ENCODE data around the gene TTYH2. TPM values are rescaled to one million over a fixed set of nuclear protein-coding genes. Genes with fewer than 3 reads are reported as not detected.

Gene TTYH2
- polyA plus RNA-seq, 1 of the 3 experiments (the other 2 are of a cell fraction): 16.1 TPM

DNA sequence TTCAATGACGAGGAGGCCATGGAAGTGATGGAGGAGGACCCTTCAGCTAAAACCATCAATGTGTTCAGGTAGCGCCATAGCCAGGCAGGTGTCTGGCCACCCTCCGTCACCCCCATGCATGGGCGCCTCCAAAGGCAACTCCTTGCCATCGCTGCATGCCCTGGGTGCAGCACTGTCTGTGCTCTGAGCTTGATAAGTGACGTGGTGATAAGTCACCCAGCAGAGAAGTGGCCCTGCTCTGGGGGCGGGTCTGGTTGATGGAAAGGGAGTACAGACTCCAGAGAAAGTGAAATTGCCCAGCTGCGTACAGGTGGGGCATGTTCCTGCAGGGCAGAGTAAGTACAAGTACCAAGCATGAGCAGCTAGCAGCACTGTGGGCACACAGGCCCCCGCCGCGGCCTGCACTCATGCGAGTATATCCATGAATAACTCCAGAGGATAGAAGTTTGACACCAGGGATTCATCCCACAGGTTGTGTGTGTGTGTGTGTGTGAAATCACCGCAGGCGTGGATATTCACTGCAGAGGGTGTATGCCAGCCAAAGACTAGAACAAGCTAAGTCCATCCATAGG is 73.7 kb downstream of the TTYH2 start:
- no peak for DNase-seq
- POLR2A ChIA-PET: interaction anchor here (0.6 kb wide), 1 partner anchor 27 kb away, joined by 3 read pairs; no protein-coding TSS in a partner anchor
- H3K27me3 ChIP-seq (ENCODE audit: insufficient read depth): no peaks in the 10 kb centered on the region
- 52% methylated on average over 14 of the region's 14 CpGs for WGBS (ENCODE audit: low lambda C conversion rate)
- CTCF ChIA-PET: interaction anchor here (0.7 to 9.6 kb wide), 6 partner anchors 11 to 171 kb away, joined by 3 to 93 read pairs (median 4); no protein-coding TSS in a partner anchor
- no peak overlapping the region for H2AFZ ChIP-seq (ENCODE audit: low read depth)
- no peak overlapping the region for H3K4me2 ChIP-seq
- no peaks in the 10 kb centered on the region for H4K20me1 ChIP-seq (ENCODE audit: insufficient read depth)
- no peaks in the 10 kb centered on the region for H3K79me2 ChIP-seq (ENCODE audit: insufficient read depth)
- H3K9me2 ChIP-seq: no peaks in the 10 kb centered on the region
- no peaks in the 10 kb centered on the region for H3F3A ChIP-seq (replicated peaks; ENCODE audit: insufficient read depth)
- H3K4me1 ChIP-seq (ENCODE audit: control insufficient read depth in 1 of 2, insufficient read depth in 2 of 2, low read depth in 1 of 2, low read length in 1 of 2): no peaks in the 10 kb centered on the region
- H3K36me3 ChIP-seq (replicated peaks in 1 of 2; ENCODE audit: control insufficient read depth in 1 of 2, insufficient read depth in 2 of 2, low read length in 1 of 2): no peaks in the 10 kb centered on the region
- H3K27ac ChIP-seq (ENCODE audit: low read depth in 2 of 2, low read length in 1 of 2): no peak overlapping the region
- no peak for TF ChIP-seq NRF1 (IDR thresholded peaks at IDR 0.05; ENCODE audit: low read depth, low read length)
- TF ChIP-seq TAF1 (IDR thresholded peaks at IDR 0.05; ENCODE audit: borderline replicate concordance, low read depth, low read length): no peak
- no peak for TF ChIP-seq ELF1 (IDR thresholded peaks at IDR 0.05)
- no peak for TF ChIP-seq CTCF (IDR thresholded peaks at IDR 0.05)
- TF ChIP-seq GABPA (IDR thresholded peaks at IDR 0.05; ENCODE audit: low read depth): no peak
- no peak for TF ChIP-seq TCF12 (IDR thresholded peaks at IDR 0.05)
- no peak for TF ChIP-seq YY1 (IDR thresholded peaks at IDR 0.05; ENCODE audit: low read depth)
- TF ChIP-seq POLR2AphosphoS5 (IDR thresholded peaks at IDR 0.05; ENCODE audit: low read depth, low read length): no peak
- no peak for TF ChIP-seq TEAD4 (IDR thresholded peaks at IDR 0.05; ENCODE audit: borderline replicate concordance, insufficient read depth)
- TF ChIP-seq FOXJ3 (CRISPR knock-in tag; IDR thresholded peaks at IDR 0.05): no peak
- TF ChIP-seq REST (IDR thresholded peaks at IDR 0.05; ENCODE audit: low read depth, low read length): no peak
- TF ChIP-seq SMC3 (IDR thresholded peaks at IDR 0.05; ENCODE audit: low read depth, low read length): no peak
- no peak for TF ChIP-seq FOSL2 (IDR thresholded peaks at IDR 0.05; ENCODE audit: borderline replicate concordance, low read depth)
- no peak for TF ChIP-seq EZH2phosphoT487 (IDR thresholded peaks at IDR 0.05; ENCODE audit: borderline replicate concordance, low read depth)
- TF ChIP-seq JUND (IDR thresholded peaks at IDR 0.05): no peak
- TF ChIP-seq MAX (IDR thresholded peaks at IDR 0.05; ENCODE audit: low read depth): no peak
- no peak for TF ChIP-seq MXI1 (IDR thresholded peaks at IDR 0.05; ENCODE audit: low read depth, low read length)
- no peaks in the 10 kb centered on the region for H3K9me3 ChIP-seq
- H3K4me3 ChIP-seq (ENCODE audit: low read depth in 2 of 2, low read length in 1 of 2): no peak overlapping the region
- H3K9ac ChIP-seq: no peak overlapping the region

Data from SK-N-SH (cell line).